K562 (cell line): ENCODE measurements around the gene IL4I1. TPM values are rescaled to one million over a fixed set of nuclear protein-coding genes. Genes with fewer than 3 reads are reported as not detected.

Source experiments
- ATF4 ChIP-seq: fragments of 450-650 bp; formaldehyde crosslinking; IDR thresholded peaks from 2 replicates; pipeline ENCODE4 v1.4.0; 2022; ENCODE audit warnings: mild to moderate bottlenecking, moderate library complexity
- DEAF1 ChIP-seq: fragments of 450-650 bp; formaldehyde crosslinking; IDR thresholded peaks from 2 replicates; pipeline ENCODE4 v1.4.0; 2020; ENCODE audit warnings: mild to moderate bottlenecking, moderate library complexity
- EZH2 ChIP-seq: IDR thresholded peaks from 2 replicates; pipeline ENCODE4 v1.6.1; 2012; ENCODE audit warnings: low read depth, mild to moderate bottlenecking, inconsistent platforms, low read length, borderline replicate concordance
- HLTF ChIP-seq: fragments of 450-650 bp; IDR thresholded peaks from 2 replicates; pipeline ENCODE4 v1.6.1; 2016
- JUN ChIP-seq, 2 experiments: sonication (generic) in 1 of 2; formaldehyde crosslinking in 1 of 2; IDR thresholded peaks; 2 replicates each; pipeline versions ENCODE4 v1.6.1 to v1.8.0; 2012 to 2022; ENCODE audit warnings: borderline replicate concordance in 2 of 2, mild to moderate bottlenecking in 2 of 2, improper control_type of control experiment in 1 of 2, low read depth in 1 of 2, low read length in 1 of 2, missing genetic modification reagents in 1 of 2
- NONO ChIP-seq, 2 experiments: fragments of 200-400 bp in 1 of 2; fragments of 450-650 bp in 1 of 2; formaldehyde crosslinking in 1 of 2; IDR thresholded peaks; 2 replicates each; pipeline ENCODE4 v1.6.1; 2017; ENCODE audit warnings: low read depth in 2 of 2, mild to moderate bottlenecking in 2 of 2, moderate library complexity in 2 of 2, low read length in 1 of 2
- SLC30A9 ChIP-seq: fragments of 250-450 bp; sonication (Bioruptor Pico); IDR thresholded peaks from 2 replicates; pipeline ENCODE4 v1.8.0; 2022; ENCODE audit warnings: mild to moderate bottlenecking, moderate library complexity
- USF2 ChIP-seq: sonication (generic); formaldehyde crosslinking; IDR thresholded peaks from 2 replicates; pipeline ENCODE4 v1.5.0; 2020; ENCODE audit warnings: missing genetic modification reagents
- YY1 ChIP-seq, 3 experiments: IDR thresholded peaks; 2 replicates each; pipeline ENCODE4 v1.6.1; 2011; ENCODE audit warnings: low read length in 2 of 3, mild to moderate bottlenecking in 2 of 3, moderate library complexity in 2 of 3, borderline replicate concordance in 1 of 3, control low read depth in 1 of 3, low read depth in 1 of 3; ENCODE audit not compliant: insufficient read depth in 3 of 3, insufficient replicate concordance in 2 of 3, control insufficient read depth in 1 of 3, insufficient read length in 1 of 3; ENCODE audit errors: extremely low read depth in 1 of 3
- ZBTB33 ChIP-seq: sonication (generic); formaldehyde crosslinking; IDR thresholded peaks from 2 replicates; pipeline ENCODE4 v1.8.1; 2023; ENCODE audit warnings: mild to moderate bottlenecking, missing genetic modification reagents
- ZNF224 ChIP-seq: sonication (generic); formaldehyde crosslinking; IDR thresholded peaks from 2 replicates; pipeline ENCODE4 v1.8.0; 2022; ENCODE audit warnings: mild to moderate bottlenecking, missing genetic modification reagents
- polyA plus RNA-seq, 8 experiments: library from polyadenylated mRNA; depleted of rRNA in 4 of 8; stranded (reverse) in 5 of 8; unstranded in 3 of 8; fragments of >200 nt; fragmentation: Nextera tagmentation in 2 of 8; fragmentation: Illumina TruSeq in 1 of 8; extraction: Ambion mirVana in 2 of 8; extraction: Trizol in 1 of 8; gene quantifications; 2 replicates each; pipeline versions ENCODE4 v1.2.1 to v1.2.3, GENCODE V29; 2011 to 2014; ENCODE audit warnings: inconsistent platforms in 1 of 8, missing spikeins in 1 of 8
- total RNA-seq, 7 experiments: library from RNA; depleted of rRNA in 6 of 7; stranded (reverse); fragments of >200 nt in 6 of 7; fragmentation: Illumina TruSeq in 2 of 7; extraction: Trizol in 2 of 7; gene quantifications; 2 replicates each; pipeline versions ENCODE4 v1.2.1 to v1.2.3, GENCODE V29; 2011 to 2021; ENCODE audit warnings: low replicate concordance in 1 of 7
- TF ChIP-seq, protein P1 (sequence below): fragments of 450-650 bp; IDR thresholded peaks from 2 replicates; pipeline ENCODE4 v1.6.1; 2016; ENCODE audit warnings: low read depth

IL4I1 gene
- total and polyA plus RNA-seq, 9 of the 15 experiments (the other 6 are each of a cell fraction or from before 2014, with no cell fraction given) = 0.06 to 0.95 (median 0.43) TPM; not detected in 2

DNA sequence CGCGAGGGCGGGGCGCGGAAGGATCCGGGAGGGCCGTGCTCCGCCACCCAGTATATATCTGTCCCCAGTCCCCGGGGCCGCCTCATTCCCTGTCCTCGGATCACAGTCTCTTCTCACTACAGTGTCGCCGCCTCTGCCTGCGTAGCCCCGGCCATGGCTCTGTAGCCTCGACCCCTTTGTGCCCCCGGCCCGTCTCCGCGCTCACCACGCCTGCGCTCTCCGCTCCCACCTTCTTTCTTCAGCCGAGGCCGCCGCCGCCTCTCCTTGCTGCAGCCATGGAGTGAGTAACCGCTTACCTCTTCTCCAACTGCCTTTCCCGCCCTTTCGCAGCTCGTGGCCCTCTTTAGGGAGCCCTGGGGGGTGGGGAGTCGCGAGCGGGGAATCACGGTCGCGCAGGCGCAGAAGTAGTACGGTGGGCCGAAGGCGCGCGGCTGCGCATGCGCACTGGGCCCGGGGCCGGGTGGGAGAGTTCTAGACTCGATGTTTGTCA is 32.5 kb upstream of the IL4I1 start, which contains the start of the genes ATF5 and NUP62 (continued):
- TF ChIP-seq YY1 (IDR thresholded peaks at IDR 0.05; ENCODE audit: borderline replicate concordance in 1 of 3, control insufficient read depth in 1 of 3, extremely low read depth in 1 of 3, insufficient read depth in 3 of 3, insufficient read length in 1 of 3, insufficient replicate concordance in 2 of 3, low read depth in 1 of 3, low read length in 2 of 3) = peak in 2 of 3 experiments; percentile 33 to 57
- peak; percentile 93 for TF ChIP-seq ATF4 (CRISPR knock-in tag)
- peak; percentile 19 to 86; a peak in 2 of 4 replicates for TF ChIP-seq NONO (IDR thresholded peaks at IDR 0.05; ENCODE audit: low read depth in 2 of 2, low read length in 1 of 2)
- TF ChIP-seq, protein P1, sequence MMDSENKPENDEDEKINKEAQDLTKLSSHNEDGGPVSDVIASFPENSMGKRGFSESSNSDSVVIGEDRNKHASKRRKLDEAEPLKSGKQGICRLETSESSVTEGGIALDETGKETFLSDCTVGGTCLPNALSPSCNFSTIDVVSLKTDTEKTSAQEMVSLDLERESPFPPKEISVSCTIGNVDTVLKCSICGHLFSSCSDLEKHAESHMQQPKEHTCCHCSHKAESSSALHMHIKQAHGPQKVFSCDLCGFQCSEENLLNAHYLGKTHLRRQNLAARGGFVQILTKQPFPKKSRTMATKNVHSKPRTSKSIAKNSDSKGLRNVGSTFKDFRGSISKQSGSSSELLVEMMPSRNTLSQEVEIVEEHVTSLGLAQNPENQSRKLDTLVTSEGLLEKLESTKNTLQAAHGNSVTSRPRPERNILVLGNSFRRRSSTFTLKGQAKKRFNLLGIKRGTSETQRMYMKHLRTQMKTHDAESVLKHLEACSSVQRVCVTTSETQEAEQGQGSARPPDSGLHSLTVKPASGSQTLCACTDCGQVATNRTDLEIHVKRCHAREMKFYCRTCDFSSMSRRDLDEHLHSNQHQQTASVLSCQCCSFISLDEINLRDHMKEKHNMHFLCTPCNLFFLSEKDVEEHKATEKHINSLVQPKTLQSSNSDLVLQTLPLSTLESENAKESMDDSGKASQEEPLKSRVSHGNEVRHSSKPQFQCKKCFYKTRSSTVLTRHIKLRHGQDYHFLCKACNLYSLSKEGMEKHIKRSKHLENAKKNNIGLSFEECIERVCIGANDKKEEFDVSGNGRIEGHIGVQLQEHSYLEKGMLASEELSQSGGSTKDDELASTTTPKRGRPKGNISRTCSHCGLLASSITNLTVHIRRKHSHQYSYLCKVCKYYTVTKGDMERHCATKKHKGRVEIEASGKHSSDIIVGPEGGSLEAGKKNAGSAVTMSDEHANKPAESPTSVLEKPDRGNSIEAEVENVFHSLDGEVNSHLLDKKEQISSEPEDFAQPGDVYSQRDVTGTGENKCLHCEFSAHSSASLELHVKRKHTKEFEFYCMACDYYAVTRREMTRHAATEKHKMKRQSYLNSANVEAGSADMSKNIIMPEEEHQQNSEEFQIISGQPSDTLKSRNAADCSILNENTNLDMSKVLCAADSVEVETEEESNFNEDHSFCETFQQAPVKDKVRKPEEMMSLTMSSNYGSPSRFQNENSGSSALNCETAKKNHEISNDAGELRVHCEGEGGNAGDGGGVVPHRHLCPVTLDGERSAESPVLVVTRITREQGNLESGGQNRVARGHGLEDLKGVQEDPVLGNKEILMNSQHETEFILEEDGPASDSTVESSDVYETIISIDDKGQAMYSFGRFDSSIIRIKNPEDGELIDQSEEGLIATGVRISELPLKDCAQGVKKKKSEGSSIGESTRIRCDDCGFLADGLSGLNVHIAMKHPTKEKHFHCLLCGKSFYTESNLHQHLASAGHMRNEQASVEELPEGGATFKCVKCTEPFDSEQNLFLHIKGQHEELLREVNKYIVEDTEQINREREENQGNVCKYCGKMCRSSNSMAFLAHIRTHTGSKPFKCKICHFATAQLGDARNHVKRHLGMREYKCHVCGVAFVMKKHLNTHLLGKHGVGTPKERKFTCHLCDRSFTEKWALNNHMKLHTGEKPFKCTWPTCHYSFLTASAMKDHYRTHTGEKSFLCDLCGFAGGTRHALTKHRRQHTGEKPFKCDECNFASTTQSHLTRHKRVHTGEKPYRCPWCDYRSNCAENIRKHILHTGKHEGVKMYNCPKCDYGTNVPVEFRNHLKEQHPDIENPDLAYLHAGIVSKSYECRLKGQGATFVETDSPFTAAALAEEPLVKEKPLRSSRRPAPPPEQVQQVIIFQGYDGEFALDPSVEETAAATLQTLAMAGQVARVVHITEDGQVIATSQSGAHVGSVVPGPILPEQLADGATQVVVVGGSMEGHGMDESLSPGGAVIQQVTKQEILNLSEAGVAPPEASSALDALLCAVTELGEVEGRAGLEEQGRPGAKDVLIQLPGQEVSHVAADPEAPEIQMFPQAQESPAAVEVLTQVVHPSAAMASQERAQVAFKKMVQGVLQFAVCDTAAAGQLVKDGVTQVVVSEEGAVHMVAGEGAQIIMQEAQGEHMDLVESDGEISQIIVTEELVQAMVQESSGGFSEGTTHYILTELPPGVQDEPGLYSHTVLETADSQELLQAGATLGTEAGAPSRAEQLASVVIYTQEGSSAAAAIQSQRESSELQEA = peak; percentile 92
- peak; percentile 67 for TF ChIP-seq ZBTB33 (CRISPR knock-in tag)
- no peak for TF ChIP-seq JUN (IDR thresholded peaks at IDR 0.05; ENCODE audit: borderline replicate concordance, low read depth, low read length)
- TF ChIP-seq JUN (CRISPR knock-in tag; IDR thresholded peaks at IDR 0.05; ENCODE audit: borderline replicate concordance) = no peak
- TF ChIP-seq ZNF224 (CRISPR knock-in tag) = no peak
- TF ChIP-seq SLC30A9 = no peak
- 0 out of 2 replicates have a peak, but pooled peaks have one; percentile 18 for TF ChIP-seq USF2 (CRISPR knock-in tag)
- TF ChIP-seq EZH2 = no peak
- peak; percentile 91 for TF ChIP-seq HLTF
- TF ChIP-seq DEAF1 (CRISPR knock-in tag) = no peak
